HCT116 (cell line): ENCODE data around the gene SMC6. TPM values are rescaled to one million over a fixed set of nuclear protein-coding genes. Genes with fewer than 3 reads are reported as not detected.

Experiments
- ATAC-seq: fragments of 200-7000 bp; cut with Tn5 transposase; 2 replicates; pipeline ENCODE4 v1.9.1; 2020; ENCODE audit warnings: mild to moderate bottlenecking, moderate library complexity
- BruUV-seq: library from RNA; stranded (reverse); fragments of 400-500 nt; replicated peaks from 2 replicates; lab custom pipeline; 2021; lab: Mats Ljungman, UMichigan
- CTCF ChIA-PET: fragments of 300-600 bp; sonication (Branson Sonifier 250); formaldehyde crosslinking; loops from one replicate; lab custom pipeline; 2021; ENCODE audit warnings: antibody characterized with exemption; lab: Charles Lee
- POLR2A ChIA-PET: fragments of 300-600, 350-600 bp; sonication (Branson Sonifier 250); formaldehyde crosslinking; loops from one replicate; lab custom pipeline; 2021; ENCODE audit warnings: antibody characterized with exemption; lab: Charles Lee
- RAD21 ChIA-PET, 2 experiments: fragments of 300-600 bp; sonication (Branson Sonifier 250); formaldehyde crosslinking; loops; one replicate each; lab custom pipeline; 2023; ENCODE audit warnings: low total read pairs in 2 of 2; ENCODE audit not compliant: uncharacterized antibody in 2 of 2, unreplicated experiment in 2 of 2, low non-redundant PET in 1 of 2; lab: Charles Lee
- DNase-seq: peaks from one replicate; pipeline ENCODE4 v3.0.0-alpha.2; 2010; ENCODE audit warnings: low read depth, low spot score
- H2AFZ ChIP-seq: fragments of 200-600 bp; shearing (Covaris generic), sonication (generic); 2 replicates; pipeline ENCODE4 v1.6.1; 2017; ENCODE audit warnings: low read depth, mixed run types, mixed read lengths, antibody characterized with exemption, low read length; ENCODE audit not compliant: poor library complexity, severe bottlenecking
- H3K27ac ChIP-seq: 2 replicates; pipeline ENCODE4 v1.5.1; 2012; ENCODE audit warnings: low read depth, low read length
- H3K27me3 ChIP-seq: fragments of 200-600 bp; sonication (generic); 2 replicates; pipeline ENCODE4 v1.6.1; 2016; ENCODE audit warnings: mixed run types, low read length, mixed read lengths; ENCODE audit not compliant: insufficient read depth
- H3K36me3 ChIP-seq, 2 experiments: fragments of 200-500 bp in 1 of 2; fragments of 200-600 bp in 1 of 2; sonication (Bioruptor generic) in 1 of 2; sonication (generic) in 1 of 2; 2 replicates each; pipeline versions ENCODE4 v1.5.1 to v1.6.1; 2014 to 2016; ENCODE audit warnings: low read length in 2 of 2, inconsistent platforms in 1 of 2, mixed read lengths in 1 of 2, mixed run types in 1 of 2; ENCODE audit not compliant: insufficient read depth in 2 of 2, control insufficient read depth in 1 of 2
- H3K4me1 ChIP-seq, 2 experiments: fragments of 200-600 bp in 1 of 2; sonication (generic) in 1 of 2; 2 replicates each; pipeline versions ENCODE4 v1.5.1 to v1.6.1; 2012 to 2017; ENCODE audit warnings: low read length in 2 of 2, inconsistent platforms in 1 of 2, mild to moderate bottlenecking in 1 of 2, mixed read lengths in 1 of 2, mixed run types in 1 of 2, moderate library complexity in 1 of 2; ENCODE audit not compliant: insufficient read depth in 2 of 2, control insufficient read depth in 1 of 2
- H3K4me2 ChIP-seq: fragments of 200-600 bp; sonication (generic); 2 replicates; pipeline ENCODE4 v1.6.1; 2017; ENCODE audit warnings: mixed run types, low read length, mixed read lengths
- H3K4me3 ChIP-seq, 2 experiments: fragments of 200-600 bp in 1 of 2; sonication (generic) in 1 of 2; replicated peaks in 1 of 2; 2 replicates each; pipeline ENCODE4 v1.5.1; 2011 to 2016; ENCODE audit warnings: low read length in 2 of 2, control low read depth in 1 of 2, low read depth in 1 of 2, mild to moderate bottlenecking in 1 of 2, mixed read lengths in 1 of 2, mixed run types in 1 of 2
- H3K79me2 ChIP-seq: fragments of 200-600 bp; sonication (generic); 2 replicates; pipeline ENCODE4 v1.6.1; 2017; ENCODE audit warnings: mild to moderate bottlenecking, mixed run types, low read length, moderate library complexity, mixed read lengths; ENCODE audit not compliant: insufficient read depth
- H3K9ac ChIP-seq: fragments of 200-600 bp; sonication (generic); 2 replicates; pipeline ENCODE4 v1.6.1; 2016; ENCODE audit warnings: low read length, mixed read lengths
- H3K9me2 ChIP-seq: fragments of 200-600 bp; sonication (generic), shearing (Covaris generic); 2 replicates; pipeline ENCODE4 v1.6.1; 2017; ENCODE audit warnings: mixed run types, mild to moderate bottlenecking, moderate library complexity; ENCODE audit not compliant: insufficient read depth
- H3K9me3 ChIP-seq, 2 experiments: fragments of 200-500 bp in 1 of 2; fragments of 200-600 bp in 1 of 2; sonication (Bioruptor generic) in 1 of 2; sonication (generic) in 1 of 2; 2 replicates each; pipeline ENCODE4 v1.6.1; 2014 to 2017; ENCODE audit warnings: low read length in 2 of 2, mixed read lengths in 2 of 2, inconsistent platforms in 1 of 2, low read depth in 1 of 2, mild to moderate bottlenecking in 1 of 2, mixed run types in 1 of 2, moderate library complexity in 1 of 2; ENCODE audit not compliant: control insufficient read depth in 1 of 2, insufficient read depth in 1 of 2
- H4K20me1 ChIP-seq: fragments of 200-600 bp; sonication (generic), shearing (Covaris generic); 2 replicates; pipeline ENCODE4 v1.6.1; 2017; ENCODE audit warnings: mixed run types, mild to moderate bottlenecking, moderate library complexity; ENCODE audit not compliant: insufficient read depth
- CEBPB ChIP-seq: IDR thresholded peaks from 2 replicates; pipeline ENCODE4 v1.6.1; 2012; ENCODE audit warnings: low read depth
- EGR1 ChIP-seq: IDR thresholded peaks from 2 replicates; pipeline ENCODE4 v1.6.1; 2012; ENCODE audit warnings: low read depth
- ELF1 ChIP-seq: IDR thresholded peaks from 2 replicates; pipeline ENCODE4 v1.6.1; 2012; ENCODE audit warnings: low read depth, borderline replicate concordance
- EZH2 ChIP-seq: fragments of 200-600 bp; sonication (generic); IDR thresholded peaks from 2 replicates; pipeline ENCODE4 v1.6.1; 2017; ENCODE audit warnings: antibody characterized with exemption, mixed run types
- EZH2phosphoT487 ChIP-seq: fragments of 200-600 bp; IDR thresholded peaks from 2 replicates; pipeline ENCODE4 v1.6.1; 2018; ENCODE audit warnings: antibody characterized with exemption, borderline replicate concordance
- JUND ChIP-seq: IDR thresholded peaks from 2 replicates; pipeline ENCODE4 v1.6.1; 2012
- RAD21 ChIP-seq: IDR thresholded peaks from 2 replicates; pipeline ENCODE4 v1.6.1; 2012; ENCODE audit warnings: low read depth, mild to moderate bottlenecking
- SIN3A ChIP-seq: IDR thresholded peaks from 2 replicates; pipeline ENCODE4 v1.6.1; 2012; ENCODE audit warnings: low read depth
- SP1 ChIP-seq: IDR thresholded peaks from 2 replicates; pipeline ENCODE4 v1.6.1; 2012; ENCODE audit warnings: low read depth
- TCF7L2 ChIP-seq: IDR thresholded peaks from 2 replicates; pipeline ENCODE4 v1.7.0; 2011; ENCODE audit warnings: borderline replicate concordance, inconsistent platforms; ENCODE audit not compliant: insufficient read depth, insufficient read length; ENCODE audit errors: extremely low read depth
- YY1 ChIP-seq: IDR thresholded peaks from 2 replicates; pipeline ENCODE4 v1.6.1; 2011; ENCODE audit warnings: low read length, low read depth, moderate library complexity, mild to moderate bottlenecking; ENCODE audit not compliant: insufficient replicate concordance; ENCODE audit errors: extremely low read depth
- intact Hi-C: fragments of 100-400 bp; cut with micrococcal nuclease; formaldehyde crosslinking; loops from 2 replicates; pipeline ENCODE4 v1.10.0; 2022
- total RNA-seq: library from RNA; stranded (reverse); gene quantifications from one replicate; pipeline ENCODE4 v1.2.1, GENCODE V29; 2021; ENCODE audit not compliant: unreplicated experiment
- TF ChIP-seq, protein P1 (sequence below), 3 experiments: fragments of 200-600 bp in 1 of 3; sonication (generic) in 1 of 3; IDR thresholded peaks in 2 of 3; conservative IDR thresholded peaks in 1 of 3; 2 replicates each; pipeline ENCODE4 v1.5.1; 2012 to 2017; ENCODE audit warnings: low read depth in 2 of 3, low read length in 2 of 3, antibody characterized with exemption in 1 of 3, borderline replicate concordance in 1 of 3, control low read depth in 1 of 3, mild to moderate bottlenecking in 1 of 3, mixed read lengths in 1 of 3, mixed run types in 1 of 3, moderate library complexity in 1 of 3; ENCODE audit not compliant: insufficient read depth in 1 of 3
- TF ChIP-seq, protein P2 (sequence below): IDR thresholded peaks from 2 replicates; pipeline ENCODE4 v1.6.1; 2012; ENCODE audit warnings: low read depth

SMC6 gene
- total RNA-seq, 1 experiment from 2014 or later = 26.4 TPM

DNA sequence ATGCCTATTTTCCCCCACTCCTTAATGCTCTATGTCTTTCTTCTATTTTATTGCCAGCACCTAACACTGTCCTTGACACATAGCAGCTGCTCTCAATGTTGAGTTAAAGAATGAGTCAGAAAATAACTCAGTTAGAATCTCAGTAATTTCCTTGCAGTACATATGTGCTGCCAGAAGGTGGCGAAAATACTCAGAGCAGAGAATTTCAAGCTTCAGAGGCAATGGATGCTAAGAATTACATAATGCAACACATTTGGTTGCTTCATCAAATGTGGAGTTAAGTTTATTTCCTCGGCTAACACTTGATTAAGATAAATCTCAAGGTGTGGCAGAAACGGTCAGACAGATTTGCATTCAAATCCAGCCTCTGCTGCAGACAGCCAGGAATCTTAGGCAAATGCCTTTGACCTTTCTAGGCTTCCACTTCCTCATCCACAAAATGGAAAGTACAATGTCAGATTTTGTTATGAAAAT is 107.5 kb downstream of the SMC6 start (continued):
- peak; percentile 70 for TF ChIP-seq RAD21
- TF ChIP-seq SIN3A = no peak
- peak; percentile 65 for TF ChIP-seq YY1

- Histone ChIP-seq H2AFZ (no peak overlapping the region), H3K4me1 (peaks cover 6 to 39% of the 10 kb centered on the region in 2 experiments), H3K4me3 (no peak overlapping the region), H3K9me2 (no peaks in the 10 kb centered on the region), H4K20me1 (no peaks in the 10 kb centered on the region), H3K4me2 (peak overlapping the region; percentile 23), H3K79me2 (no peaks in the 10 kb centered on the region), H3K9ac (no peak overlapping the region), H3K9me3 (no peaks in the 10 kb centered on the region), H3K36me3 (no peaks in the 10 kb centered on the region), H3K27ac (no peak overlapping the region), H3K27me3 (no peaks in the 10 kb centered on the region)
- intact Hi-C loops = no loop called here
- no peak for ATAC-seq
- DNase-seq = no peak
- TF ChIP-seq EGR1 (no peak), RAD21 (no peak), TCF7L2 (no peak), ELF1 (no peak), SP1 (no peak), CEBPB (no peak), EZH2 (no peak), EZH2phosphoT487 (no peak), JUND (no peak)
- TF ChIP-seq, protein P1, sequence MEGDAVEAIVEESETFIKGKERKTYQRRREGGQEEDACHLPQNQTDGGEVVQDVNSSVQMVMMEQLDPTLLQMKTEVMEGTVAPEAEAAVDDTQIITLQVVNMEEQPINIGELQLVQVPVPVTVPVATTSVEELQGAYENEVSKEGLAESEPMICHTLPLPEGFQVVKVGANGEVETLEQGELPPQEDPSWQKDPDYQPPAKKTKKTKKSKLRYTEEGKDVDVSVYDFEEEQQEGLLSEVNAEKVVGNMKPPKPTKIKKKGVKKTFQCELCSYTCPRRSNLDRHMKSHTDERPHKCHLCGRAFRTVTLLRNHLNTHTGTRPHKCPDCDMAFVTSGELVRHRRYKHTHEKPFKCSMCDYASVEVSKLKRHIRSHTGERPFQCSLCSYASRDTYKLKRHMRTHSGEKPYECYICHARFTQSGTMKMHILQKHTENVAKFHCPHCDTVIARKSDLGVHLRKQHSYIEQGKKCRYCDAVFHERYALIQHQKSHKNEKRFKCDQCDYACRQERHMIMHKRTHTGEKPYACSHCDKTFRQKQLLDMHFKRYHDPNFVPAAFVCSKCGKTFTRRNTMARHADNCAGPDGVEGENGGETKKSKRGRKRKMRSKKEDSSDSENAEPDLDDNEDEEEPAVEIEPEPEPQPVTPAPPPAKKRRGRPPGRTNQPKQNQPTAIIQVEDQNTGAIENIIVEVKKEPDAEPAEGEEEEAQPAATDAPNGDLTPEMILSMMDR (IDR thresholded peaks at IDR 0.05 in 2 of 3, conservative IDR thresholded peaks at IDR 0.05 in 1 of 3; ENCODE audit: borderline replicate concordance in 1 of 3, insufficient read depth in 1 of 3, low read depth in 2 of 3, low read length in 2 of 3) = no peak
- TF ChIP-seq, protein P2, sequence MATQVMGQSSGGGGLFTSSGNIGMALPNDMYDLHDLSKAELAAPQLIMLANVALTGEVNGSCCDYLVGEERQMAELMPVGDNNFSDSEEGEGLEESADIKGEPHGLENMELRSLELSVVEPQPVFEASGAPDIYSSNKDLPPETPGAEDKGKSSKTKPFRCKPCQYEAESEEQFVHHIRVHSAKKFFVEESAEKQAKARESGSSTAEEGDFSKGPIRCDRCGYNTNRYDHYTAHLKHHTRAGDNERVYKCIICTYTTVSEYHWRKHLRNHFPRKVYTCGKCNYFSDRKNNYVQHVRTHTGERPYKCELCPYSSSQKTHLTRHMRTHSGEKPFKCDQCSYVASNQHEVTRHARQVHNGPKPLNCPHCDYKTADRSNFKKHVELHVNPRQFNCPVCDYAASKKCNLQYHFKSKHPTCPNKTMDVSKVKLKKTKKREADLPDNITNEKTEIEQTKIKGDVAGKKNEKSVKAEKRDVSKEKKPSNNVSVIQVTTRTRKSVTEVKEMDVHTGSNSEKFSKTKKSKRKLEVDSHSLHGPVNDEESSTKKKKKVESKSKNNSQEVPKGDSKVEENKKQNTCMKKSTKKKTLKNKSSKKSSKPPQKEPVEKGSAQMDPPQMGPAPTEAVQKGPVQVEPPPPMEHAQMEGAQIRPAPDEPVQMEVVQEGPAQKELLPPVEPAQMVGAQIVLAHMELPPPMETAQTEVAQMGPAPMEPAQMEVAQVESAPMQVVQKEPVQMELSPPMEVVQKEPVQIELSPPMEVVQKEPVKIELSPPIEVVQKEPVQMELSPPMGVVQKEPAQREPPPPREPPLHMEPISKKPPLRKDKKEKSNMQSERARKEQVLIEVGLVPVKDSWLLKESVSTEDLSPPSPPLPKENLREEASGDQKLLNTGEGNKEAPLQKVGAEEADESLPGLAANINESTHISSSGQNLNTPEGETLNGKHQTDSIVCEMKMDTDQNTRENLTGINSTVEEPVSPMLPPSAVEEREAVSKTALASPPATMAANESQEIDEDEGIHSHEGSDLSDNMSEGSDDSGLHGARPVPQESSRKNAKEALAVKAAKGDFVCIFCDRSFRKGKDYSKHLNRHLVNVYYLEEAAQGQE = no peak
- RAD21 ChIA-PET = interaction anchor here in 1 of 2 experiments (1.1 kb wide), 1 partner anchor 26 kb away, joined by 4 read pairs; no protein-coding TSS in a partner anchor
- no TSS peak for BruUV-seq
- POLR2A ChIA-PET = interaction anchor here (1.1 kb wide), 1 partner anchor 9 kb away, joined by 3 read pairs; no protein-coding TSS in a partner anchor
- CTCF ChIA-PET = interaction anchor here (0.8 to 4.6 kb wide), 11 partner anchors 8 to 870 kb away, joined by 3 to 41 read pairs (median 4); no protein-coding TSS in a partner anchor
Observed at GRCh38 chr2:17644997-17645720, 108.5 kb downstream of the SMC6 start.
